PFSK-1 (cell line): ENCODE measurements around the gene ZNF263.

Experiments
- FOXP2 ChIP-seq: optimal IDR thresholded peaks from 2 replicates; pipeline ENCODE3; 2011; ENCODE audit warnings: borderline replicate concordance, control low read depth, inconsistent platforms; ENCODE audit not compliant: insufficient read depth; ENCODE audit errors: extremely low read length, extremely low read depth
- POLR2AphosphoS5 ChIP-seq: IDR thresholded peaks from 2 replicates; pipeline ENCODE4 v1.6.1; 2012; ENCODE audit warnings: low read depth, mild to moderate bottlenecking, control low read depth, low read length, moderate library complexity
- REST ChIP-seq, 2 experiments: IDR thresholded peaks; 2 replicates each; pipeline versions ENCODE4 v1.6.1 to v1.8.0; 2011 to 2012; ENCODE audit warnings: low read depth in 2 of 2, low read length in 2 of 2, control low read depth in 1 of 2, inconsistent platforms in 1 of 2, mild to moderate bottlenecking in 1 of 2, moderate library complexity in 1 of 2; ENCODE audit not compliant: insufficient read depth in 1 of 2
- SIN3A ChIP-seq: IDR thresholded peaks from 2 replicates; pipeline ENCODE4 v1.6.1; 2012; ENCODE audit warnings: mild to moderate bottlenecking, low read length, moderate library complexity, borderline replicate concordance; ENCODE audit not compliant: insufficient read depth
- TAF1 ChIP-seq: IDR thresholded peaks from 2 replicates; pipeline ENCODE4 v1.6.1; 2012; ENCODE audit warnings: low read length, control low read depth, borderline replicate concordance; ENCODE audit not compliant: insufficient read depth

The ZNF263 gene

GRCh38 chr16:3256866-3257465 is 26.3 kb upstream of the ZNF263 start:
- TF ChIP-seq POLR2AphosphoS5 (no peak), TAF1 (no peak), REST (IDR thresholded peaks at IDR 0.05; ENCODE audit: insufficient read depth in 1 of 2, low read depth in 2 of 2, low read length in 2 of 2) (no peak), SIN3A (no peak), FOXP2 (no peak)

- no peak for TF ChIP-seq POLR2AphosphoS5
- TF ChIP-seq TAF1: no peak
- no peak for TF ChIP-seq SIN3A
- TF ChIP-seq REST (IDR thresholded peaks at IDR 0.05; ENCODE audit: insufficient read depth in 1 of 2, low read depth in 2 of 2, low read length in 2 of 2): no peak
- TF ChIP-seq FOXP2: no peak
These were observed 23.5 kb upstream of the ZNF263 start for GRCh38 chr16:3259836-3260235.

- TF ChIP-seq FOXP2 (no peak), POLR2AphosphoS5 (no peak), TAF1 (no peak), SIN3A (no peak), REST (IDR thresholded peaks at IDR 0.05; ENCODE audit: insufficient read depth in 1 of 2, low read depth in 2 of 2, low read length in 2 of 2) (no peak)
These were observed 20.8 kb upstream of the ZNF263 start for GRCh38 chr16:3262517-3262916.

GRCh38 chr16:3264137-3265036 is 18.9 kb upstream of the ZNF263 start:
- peak; percentile 64; the same call in 1 of the 2 replicates for TF ChIP-seq TAF1
- peak; percentile 17 for TF ChIP-seq FOXP2
- no peak for TF ChIP-seq REST (IDR thresholded peaks at IDR 0.05; ENCODE audit: insufficient read depth in 1 of 2, low read depth in 2 of 2, low read length in 2 of 2)
- peak; percentile 86 for TF ChIP-seq POLR2AphosphoS5
- peak; percentile 57; the same call in 1 of the 2 replicates for TF ChIP-seq SIN3A
